ENCODE data around the gene PMPCB. TPM values are rescaled to one million over a fixed set of nuclear protein-coding genes. Genes with fewer than 3 reads are reported as not detected.

Gene PMPCB
- total RNA-seq, 1 experiment from 2014 or later: 74.4 TPM

DNA sequence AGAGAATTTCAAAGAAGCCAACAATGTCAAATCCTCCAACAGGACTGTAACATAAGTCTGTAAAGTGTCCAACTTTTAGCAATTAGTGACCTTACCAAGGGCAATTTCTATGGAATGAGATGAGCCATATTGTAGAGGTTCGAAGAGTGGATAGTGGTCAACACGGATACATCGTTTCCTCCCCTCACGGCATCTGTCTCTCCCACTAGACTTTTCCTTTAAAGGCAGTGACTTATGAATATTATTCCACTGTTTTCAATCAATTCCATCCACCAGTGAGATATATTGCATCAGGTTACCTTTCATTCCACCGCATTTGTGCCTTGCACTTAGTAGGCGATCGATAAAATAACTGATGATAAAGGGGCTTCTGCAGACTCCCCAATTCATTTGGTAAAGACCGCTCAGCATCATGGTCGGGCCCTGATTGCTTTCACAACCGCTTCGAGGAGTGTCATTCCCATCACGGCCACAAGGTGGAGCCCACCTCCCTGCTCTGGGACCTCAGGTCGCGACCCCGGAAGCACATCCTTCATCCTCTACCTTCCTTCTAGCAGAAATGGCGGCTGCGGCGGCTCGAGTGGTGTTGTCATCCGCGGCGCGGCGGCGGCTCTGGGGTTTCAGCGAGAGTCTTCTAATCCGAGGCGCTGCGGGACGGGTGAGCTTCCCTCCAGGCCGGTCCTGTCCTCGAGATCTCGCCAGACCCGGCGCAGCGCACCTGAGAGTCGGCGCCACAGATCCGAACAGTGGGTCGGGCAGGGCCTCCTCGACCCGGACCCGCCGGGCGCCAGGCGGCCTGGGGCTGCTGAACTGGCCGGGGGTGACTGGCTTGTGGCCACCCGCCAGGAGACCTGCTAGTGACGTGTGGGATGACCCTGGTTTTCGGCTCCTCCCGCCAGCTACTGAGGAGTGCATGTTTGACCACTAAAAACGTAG lies at the start of gene PMPCB (continued):
- no peak for TF ChIP-seq NFYB (CRISPR knock-in tag; conservative IDR thresholded peaks at IDR 0.05; ENCODE audit: low read depth)
- no peak for TF ChIP-seq ZNF232 (CRISPR knock-in tag; IDR thresholded peaks at IDR 0.05)
- no peak for TF ChIP-seq ZNF121 (CRISPR knock-in tag; IDR thresholded peaks at IDR 0.05)
- TF ChIP-seq GTF2I (CRISPR knock-in tag; conservative IDR thresholded peaks at IDR 0.05): no peak
- 0 out of 2 replicates have a peak, but pooled peaks have one; percentile 52 for TF ChIP-seq KAT7 (CRISPR knock-in tag; IDR thresholded peaks at IDR 0.05; ENCODE audit: borderline replicate concordance)
- TF ChIP-seq IRF2 (CRISPR knock-in tag; IDR thresholded peaks at IDR 0.05; ENCODE audit: borderline replicate concordance, low read depth): no peak
- TF ChIP-seq, protein P1, sequence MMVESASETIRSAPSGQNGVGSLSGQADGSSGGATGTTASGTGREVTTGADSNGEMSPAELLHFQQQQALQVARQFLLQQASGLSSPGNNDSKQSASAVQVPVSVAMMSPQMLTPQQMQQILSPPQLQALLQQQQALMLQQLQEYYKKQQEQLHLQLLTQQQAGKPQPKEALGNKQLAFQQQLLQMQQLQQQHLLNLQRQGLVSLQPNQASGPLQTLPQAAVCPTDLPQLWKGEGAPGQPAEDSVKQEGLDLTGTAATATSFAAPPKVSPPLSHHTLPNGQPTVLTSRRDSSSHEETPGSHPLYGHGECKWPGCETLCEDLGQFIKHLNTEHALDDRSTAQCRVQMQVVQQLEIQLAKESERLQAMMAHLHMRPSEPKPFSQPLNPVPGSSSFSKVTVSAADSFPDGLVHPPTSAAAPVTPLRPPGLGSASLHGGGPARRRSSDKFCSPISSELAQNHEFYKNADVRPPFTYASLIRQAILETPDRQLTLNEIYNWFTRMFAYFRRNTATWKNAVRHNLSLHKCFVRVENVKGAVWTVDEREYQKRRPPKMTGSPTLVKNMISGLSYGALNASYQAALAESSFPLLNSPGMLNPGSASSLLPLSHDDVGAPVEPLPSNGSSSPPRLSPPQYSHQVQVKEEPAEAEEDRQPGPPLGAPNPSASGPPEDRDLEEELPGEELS (CRISPR knock-in tag; IDR thresholded peaks at IDR 0.05): peak; percentile 59
- peak; percentile 92 for TF ChIP-seq GABPB1 (CRISPR knock-in tag; IDR thresholded peaks at IDR 0.05)
- no peak for TF ChIP-seq ZNF671 (CRISPR knock-in tag; IDR thresholded peaks at IDR 0.05)
- TF ChIP-seq ZNF416 (CRISPR knock-in tag; IDR thresholded peaks at IDR 0.05): no peak
- TF ChIP-seq ARID4B (CRISPR knock-in tag; IDR thresholded peaks at IDR 0.05; ENCODE audit: borderline replicate concordance): peak; percentile 75; the same call in 1 of the 2 replicates
- no peak for TF ChIP-seq ZNF138 (CRISPR knock-in tag; conservative IDR thresholded peaks at IDR 0.05)
- peak; percentile 47; the same call in 1 of the 2 replicates for TF ChIP-seq RELA (CRISPR knock-in tag; IDR thresholded peaks at IDR 0.05; ENCODE audit: borderline replicate concordance)
- no peak for TF ChIP-seq NR3C1 (CRISPR knock-in tag; conservative IDR thresholded peaks at IDR 0.05; ENCODE audit: low read depth)
- no peak for TF ChIP-seq FOXJ3 (CRISPR knock-in tag; IDR thresholded peaks at IDR 0.05; ENCODE audit: borderline replicate concordance)
- peak; percentile 58; the same call in 1 of the 2 replicates for TF ChIP-seq SP1 (CRISPR knock-in tag; conservative IDR thresholded peaks at IDR 0.05)
- no peak for TF ChIP-seq HMGA2 (CRISPR knock-in tag; IDR thresholded peaks at IDR 0.05)
- TF ChIP-seq, protein P2, sequence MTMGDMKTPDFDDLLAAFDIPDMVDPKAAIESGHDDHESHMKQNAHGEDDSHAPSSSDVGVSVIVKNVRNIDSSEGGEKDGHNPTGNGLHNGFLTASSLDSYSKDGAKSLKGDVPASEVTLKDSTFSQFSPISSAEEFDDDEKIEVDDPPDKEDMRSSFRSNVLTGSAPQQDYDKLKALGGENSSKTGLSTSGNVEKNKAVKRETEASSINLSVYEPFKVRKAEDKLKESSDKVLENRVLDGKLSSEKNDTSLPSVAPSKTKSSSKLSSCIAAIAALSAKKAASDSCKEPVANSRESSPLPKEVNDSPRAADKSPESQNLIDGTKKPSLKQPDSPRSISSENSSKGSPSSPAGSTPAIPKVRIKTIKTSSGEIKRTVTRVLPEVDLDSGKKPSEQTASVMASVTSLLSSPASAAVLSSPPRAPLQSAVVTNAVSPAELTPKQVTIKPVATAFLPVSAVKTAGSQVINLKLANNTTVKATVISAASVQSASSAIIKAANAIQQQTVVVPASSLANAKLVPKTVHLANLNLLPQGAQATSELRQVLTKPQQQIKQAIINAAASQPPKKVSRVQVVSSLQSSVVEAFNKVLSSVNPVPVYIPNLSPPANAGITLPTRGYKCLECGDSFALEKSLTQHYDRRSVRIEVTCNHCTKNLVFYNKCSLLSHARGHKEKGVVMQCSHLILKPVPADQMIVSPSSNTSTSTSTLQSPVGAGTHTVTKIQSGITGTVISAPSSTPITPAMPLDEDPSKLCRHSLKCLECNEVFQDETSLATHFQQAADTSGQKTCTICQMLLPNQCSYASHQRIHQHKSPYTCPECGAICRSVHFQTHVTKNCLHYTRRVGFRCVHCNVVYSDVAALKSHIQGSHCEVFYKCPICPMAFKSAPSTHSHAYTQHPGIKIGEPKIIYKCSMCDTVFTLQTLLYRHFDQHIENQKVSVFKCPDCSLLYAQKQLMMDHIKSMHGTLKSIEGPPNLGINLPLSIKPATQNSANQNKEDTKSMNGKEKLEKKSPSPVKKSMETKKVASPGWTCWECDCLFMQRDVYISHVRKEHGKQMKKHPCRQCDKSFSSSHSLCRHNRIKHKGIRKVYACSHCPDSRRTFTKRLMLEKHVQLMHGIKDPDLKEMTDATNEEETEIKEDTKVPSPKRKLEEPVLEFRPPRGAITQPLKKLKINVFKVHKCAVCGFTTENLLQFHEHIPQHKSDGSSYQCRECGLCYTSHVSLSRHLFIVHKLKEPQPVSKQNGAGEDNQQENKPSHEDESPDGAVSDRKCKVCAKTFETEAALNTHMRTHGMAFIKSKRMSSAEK (CRISPR knock-in tag; IDR thresholded peaks at IDR 0.05; ENCODE audit: borderline replicate concordance): no peak
- no peak for TF ChIP-seq ZSCAN18 (CRISPR knock-in tag; IDR thresholded peaks at IDR 0.05)
- no peak for TF ChIP-seq PRRX2 (CRISPR knock-in tag; IDR thresholded peaks at IDR 0.05)
- TF ChIP-seq, protein P3, sequence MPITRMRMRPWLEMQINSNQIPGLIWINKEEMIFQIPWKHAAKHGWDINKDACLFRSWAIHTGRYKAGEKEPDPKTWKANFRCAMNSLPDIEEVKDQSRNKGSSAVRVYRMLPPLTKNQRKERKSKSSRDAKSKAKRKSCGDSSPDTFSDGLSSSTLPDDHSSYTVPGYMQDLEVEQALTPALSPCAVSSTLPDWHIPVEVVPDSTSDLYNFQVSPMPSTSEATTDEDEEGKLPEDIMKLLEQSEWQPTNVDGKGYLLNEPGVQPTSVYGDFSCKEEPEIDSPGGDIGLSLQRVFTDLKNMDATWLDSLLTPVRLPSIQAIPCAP (CRISPR knock-in tag; IDR thresholded peaks at IDR 0.05): peak; percentile 65; the same call in 1 of the 2 replicates
- no peak for TF ChIP-seq ATF2 (CRISPR knock-in tag; IDR thresholded peaks at IDR 0.05; ENCODE audit: borderline replicate concordance, low read depth)
- TF ChIP-seq FOXP1 (CRISPR knock-in tag; IDR thresholded peaks at IDR 0.05; ENCODE audit: borderline replicate concordance): peak; percentile 53; the same call in 1 of the 2 replicates
- no peak for TF ChIP-seq MXD4 (CRISPR knock-in tag; IDR thresholded peaks at IDR 0.05; ENCODE audit: borderline replicate concordance)
